K562 (cell line): ENCODE data around the gene ARPC4. TPM values are rescaled to one million over a fixed set of nuclear protein-coding genes. Genes with fewer than 3 reads are reported as not detected.

ENCODE experiments used
- ATAC-seq: fragments of 200-7000 bp; cut with Tn5 transposase; 3 replicates; pipeline ENCODE4 v1.9.1; 2020; ENCODE audit warnings: moderate library complexity
- BruUV-seq: library from RNA; stranded (reverse); fragments of 400-500 nt; replicated peaks from 2 replicates; lab custom pipeline; 2021; lab: Mats Ljungman, UMichigan
- CTCF ChIA-PET: fragments of 300-600 bp; formaldehyde crosslinking; extraction: SDS; loops from one replicate; lab custom pipeline; 2021; ENCODE audit warnings: low intra/inter-chr PET ratio; lab: Yijun Ruan, JAX
- POLR2A ChIA-PET: fragments of 300-600, 350-650 bp; sonication (Branson Sonifier 250); formaldehyde crosslinking; extraction: SDS; loops from one replicate; lab custom pipeline; 2021; ENCODE audit warnings: antibody characterized with exemption, inconsistent platforms; lab: Yijun Ruan, JAX
- DNase-seq, 4 experiments: peaks; one replicate each; pipeline versions ENCODE4 v3.0.0 to v3.0.0-alpha.2; 2011 to 2018; ENCODE audit warnings: low spot score in 3 of 4, mixed read lengths in 3 of 4; ENCODE audit errors: extremely low read depth in 1 of 4
- FAIRE-seq: peaks from 2 replicates; lab custom pipeline; 2011; peaks lifted over from hg19 to GRCh38; lab: Jason Lieb, UNC
- H2AFZ ChIP-seq: 2 replicates; pipeline ENCODE4 v1.6.0; 2011; ENCODE audit warnings: low read depth, low read length, control low read depth, inconsistent platforms
- H3K27ac ChIP-seq: fragments of 200-600 bp; 3 replicates; pipeline ENCODE4 v1.8.0; 2011; ENCODE audit warnings: low read depth, mild to moderate bottlenecking, control low read depth, inconsistent platforms, low read length, moderate library complexity, mixed read lengths; ENCODE audit errors: extremely low read depth
- H3K27me3 ChIP-seq, 2 experiments: fragments of 300-600 bp in 1 of 2; 2 replicates in 1 of 2; 3 replicates in 1 of 2; pipeline versions ENCODE4 v1.6.0 to v1.8.0; 2011; ENCODE audit warnings: inconsistent platforms in 2 of 2, low read length in 2 of 2, mild to moderate bottlenecking in 1 of 2, mixed read lengths in 1 of 2, moderate library complexity in 1 of 2; ENCODE audit not compliant: control insufficient read depth in 2 of 2, insufficient read depth in 2 of 2
- H3K36me3 ChIP-seq: fragments of 300-600 bp; 3 replicates; pipeline ENCODE4 v1.8.0; 2011; ENCODE audit warnings: mild to moderate bottlenecking, low read length, inconsistent platforms; ENCODE audit not compliant: control insufficient read depth, insufficient read depth
- H3K4me1 ChIP-seq, 2 experiments: fragments of 200-600 bp in 1 of 2; replicated peaks in 1 of 2; 2 replicates in 1 of 2; 3 replicates in 1 of 2; pipeline versions ENCODE4 v1.5.1 to v1.8.0; 2011; ENCODE audit warnings: inconsistent platforms in 2 of 2, low read length in 2 of 2, mild to moderate bottlenecking in 1 of 2, mixed read lengths in 1 of 2, moderate library complexity in 1 of 2; ENCODE audit not compliant: control insufficient read depth in 2 of 2, insufficient read depth in 2 of 2
- H3K4me2 ChIP-seq: 2 replicates; pipeline ENCODE4 v1.6.1; 2011; ENCODE audit warnings: low read length, control low read depth, inconsistent platforms, mixed read lengths; ENCODE audit not compliant: insufficient read depth
- H3K4me3 ChIP-seq: fragments of 200-600 bp; sonication (generic), shearing (Covaris generic); 2 replicates; pipeline ENCODE4 v1.5.1; 2016; ENCODE audit warnings: control low read depth, inconsistent platforms
- H3K79me2 ChIP-seq: fragments of 200-600 bp; 3 replicates; pipeline ENCODE4 v1.8.0; 2011; ENCODE audit warnings: low read length, inconsistent platforms; ENCODE audit not compliant: control insufficient read depth, insufficient read depth
- H3K9ac ChIP-seq, 2 experiments: 2 replicates each; pipeline versions ENCODE4 v1.6.0 to v1.6.1; 2011; ENCODE audit warnings: low read depth in 2 of 2, low read length in 2 of 2, control low read depth in 1 of 2, inconsistent platforms in 1 of 2, mild to moderate bottlenecking in 1 of 2, mixed read lengths in 1 of 2; ENCODE audit not compliant: insufficient read depth in 1 of 2
- H3K9me1 ChIP-seq: one replicate; pipeline ENCODE4 v1.6.0; 2011; ENCODE audit warnings: inconsistent platforms, mild to moderate bottlenecking, low read length, moderate library complexity; ENCODE audit not compliant: control insufficient read depth, insufficient read depth
- H3K9me3 ChIP-seq: replicated peaks from 2 replicates; pipeline ENCODE4 v1.5.1; 2011; ENCODE audit warnings: low read depth, low read length, inconsistent platforms; ENCODE audit not compliant: control insufficient read depth, insufficient read depth
- H4K20me1 ChIP-seq: replicated peaks from 2 replicates; pipeline ENCODE4 v1.6.1; 2011; ENCODE audit warnings: low read length, inconsistent platforms, mixed read lengths; ENCODE audit not compliant: control insufficient read depth, insufficient read depth
- ATF7 ChIP-seq: fragments of 450-650 bp; IDR thresholded peaks from 2 replicates; pipeline ENCODE4 v1.7.1; 2014; ENCODE audit warnings: mild to moderate bottlenecking, moderate library complexity
- ELF1 ChIP-seq: fragments of 200-800 bp; sonication (Bioruptor generic); IDR thresholded peaks from 2 replicates; pipeline ENCODE4 v1.6.1; 2016; ENCODE audit warnings: missing genetic modification characterization, missing compliant biosample characterization
- HIVEP1 ChIP-seq: fragments of 250-450 bp; sonication (Bioruptor Pico); IDR thresholded peaks from 2 replicates; pipeline ENCODE4 v1.4.0; 2020; ENCODE audit warnings: mild to moderate bottlenecking
- HMGN3 ChIP-seq: IDR thresholded peaks from 2 replicates; pipeline ENCODE4 v1.6.1; 2011; ENCODE audit warnings: borderline replicate concordance, low read depth, mild to moderate bottlenecking, mixed read lengths, low read length; ENCODE audit not compliant: insufficient read length; ENCODE audit errors: extremely low read depth
- KAT8 ChIP-seq: fragments of 450-650 bp; IDR thresholded peaks from 2 replicates; pipeline ENCODE4 v1.6.1; 2016; ENCODE audit warnings: low read depth, mild to moderate bottlenecking
- LEF1 ChIP-seq: fragments of 450-650 bp; IDR thresholded peaks from 2 replicates; pipeline ENCODE4 v1.6.1; 2016; ENCODE audit warnings: mild to moderate bottlenecking
- NRF1 ChIP-seq, 2 experiments: fragments of 450-650 bp; IDR thresholded peaks in 1 of 2; conservative IDR thresholded peaks in 1 of 2; 2 replicates each; pipeline ENCODE4 v1.6.1; 2014; ENCODE audit warnings: mild to moderate bottlenecking in 2 of 2
- POLR2AphosphoS5 ChIP-seq: IDR thresholded peaks from 2 replicates; pipeline ENCODE4 v1.6.1; 2011; ENCODE audit warnings: mild to moderate bottlenecking, low read depth, low read length, moderate library complexity; ENCODE audit not compliant: control insufficient read depth, insufficient read depth
- SRSF3 ChIP-seq: fragments of 200-400 bp; formaldehyde crosslinking; IDR thresholded peaks from 2 replicates; pipeline ENCODE4 v1.6.1; 2016; ENCODE audit warnings: mild to moderate bottlenecking, low read length, moderate library complexity; ENCODE audit not compliant: insufficient read depth
- ZBTB8A ChIP-seq: fragments of 450-650 bp; IDR thresholded peaks from 2 replicates; pipeline ENCODE4 v1.6.1; 2018; ENCODE audit warnings: mild to moderate bottlenecking, moderate library complexity; ENCODE audit not compliant: partially characterized antibody
- ZNF121 ChIP-seq: sonication (generic); formaldehyde crosslinking; conservative IDR thresholded peaks from 2 replicates; pipeline ENCODE4 v1.8.0; 2022; ENCODE audit warnings: missing genetic modification reagents
- ZNF217 ChIP-seq: sonication (generic); formaldehyde crosslinking; IDR thresholded peaks from 2 replicates; pipeline ENCODE4 v1.8.0; 2022; ENCODE audit warnings: mild to moderate bottlenecking, missing genetic modification reagents
- ZNF24 ChIP-seq: fragments of 450-650 bp; IDR thresholded peaks from 2 replicates; pipeline ENCODE4 v1.6.1; 2016
- ZNF436 ChIP-seq: fragments of 250-450, 450-650 bp; sonication (Bioruptor Pico); formaldehyde crosslinking; IDR thresholded peaks from 2 replicates; pipeline ENCODE4 v1.7.0; 2020; ENCODE audit warnings: mild to moderate bottlenecking
- WGBS: fragments of 100-300 bp; shearing (Covaris generic); methylation state at CpG from one replicate; pipeline ENCODE4 v1.1.6; 2016; ENCODE audit warnings: low coverage, mixed read lengths; ENCODE audit not compliant: insufficient coverage; ENCODE audit errors: missing lambda C conversion rate; 5-methylcytosine and 5-hydroxymethylcytosine counted together
- in situ Hi-C: fragments of 300-500 bp; cut with MboI; formaldehyde crosslinking; loops from 4 replicates; pipeline ENCODE4 v1.15.0; 2018; ENCODE audit warnings: inconsistent platforms, mixed read lengths
- intact Hi-C: fragments of 100-400 bp; cut with micrococcal nuclease; formaldehyde crosslinking; loops from 2 replicates; pipeline ENCODE4 v1.14.2; 2022
- polyA plus RNA-seq, 8 experiments: library from polyadenylated mRNA; depleted of rRNA in 4 of 8; stranded (reverse) in 5 of 8; unstranded in 3 of 8; fragments of >200 nt; fragmentation: Nextera tagmentation in 2 of 8; fragmentation: Illumina TruSeq in 1 of 8; extraction: Ambion mirVana in 2 of 8; extraction: Trizol in 1 of 8; gene quantifications; 2 replicates each; pipeline versions ENCODE4 v1.2.1 to v1.2.3, GENCODE V29; 2011 to 2014; ENCODE audit warnings: inconsistent platforms in 1 of 8, missing spikeins in 1 of 8
- total RNA-seq, 7 experiments: library from RNA; depleted of rRNA in 6 of 7; stranded (reverse); fragments of >200 nt in 6 of 7; fragmentation: Illumina TruSeq in 2 of 7; extraction: Trizol in 2 of 7; gene quantifications; 2 replicates each; pipeline versions ENCODE4 v1.2.1 to v1.2.3, GENCODE V29; 2011 to 2021; ENCODE audit warnings: low replicate concordance in 1 of 7
- TF ChIP-seq, protein P1 (sequence below): sonication (generic); formaldehyde crosslinking; IDR thresholded peaks from 2 replicates; pipeline ENCODE4 v1.9.0; 2022; ENCODE audit warnings: mild to moderate bottlenecking, missing genetic modification reagents

Gene ARPC4
- total and polyA plus RNA-seq, 9 of the 15 experiments (the other 6 are each of a cell fraction or from before 2014, with no cell fraction given) = 20.1 to 153 (median 119) TPM

DNA sequence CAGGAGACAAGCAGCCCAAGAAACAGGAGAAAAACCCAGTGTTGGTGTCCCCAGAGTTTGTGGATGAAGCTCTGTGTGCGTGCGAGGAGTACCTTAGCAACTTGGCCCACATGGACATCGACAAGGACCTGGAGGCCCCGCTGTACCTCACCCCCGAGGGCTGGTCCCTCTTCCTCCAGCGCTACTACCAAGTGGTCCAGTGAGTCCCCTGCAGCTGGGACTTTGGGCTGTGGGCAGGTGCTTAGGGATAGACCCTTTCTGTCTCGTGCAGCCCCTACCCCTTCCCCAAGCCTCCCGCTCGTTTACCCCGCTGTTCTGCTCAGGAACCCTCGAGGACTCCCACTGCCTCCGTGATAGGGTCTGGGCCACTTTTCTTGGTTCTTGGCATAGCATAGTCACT is 27.7 kb downstream of the ARPC4 start:
- 91% methylated on average over 11 of the region's 12 CpGs for whole genome bisulfite sequencing
- Histone ChIP-seq H3K4me3 (no peak overlapping the region), H3K27me3 (no peaks in the 10 kb centered on the region), H3K4me1 (peaks cover 0 to 1% of the 10 kb centered on the region in 2 experiments; a peak in 2 of 5 replicates), H3K4me2 (no peak overlapping the region), H3K27ac (no peak overlapping the region; the same call in 2 of the 3 replicates), H3K9me1 (peaks cover 3% of the 10 kb centered on the region), H4K20me1 (no peaks in the 10 kb centered on the region; the same call in 1 of the 2 replicates), H3K9me3 (no peaks in the 10 kb centered on the region), H3K9ac (peak overlapping the region in 1 of 2 experiments; percentile 31; a peak in 2 of 4 replicates), H3K79me2 (no peaks in the 10 kb centered on the region), H2AFZ (no peak overlapping the region), H3K36me3 (peaks cover 41% of the 10 kb centered on the region)
- in situ Hi-C loops (no loop called here), intact Hi-C loops (no loop called here)
- CTCF ChIA-PET = no interaction called here
- no peak for TF ChIP-seq HIVEP1 (CRISPR knock-in tag)
- TF ChIP-seq LEF1 = no peak
- TF ChIP-seq SRSF3 = no peak
- 0 out of 2 replicates have a peak, but pooled peaks have one; percentile 25 for TF ChIP-seq POLR2AphosphoS5
- no peak for TF ChIP-seq NRF1 (conservative IDR thresholded peaks at IDR 0.05 in 1 of 2, IDR thresholded peaks at IDR 0.05 in 1 of 2)
- TF ChIP-seq ZBTB8A = no peak
- TF ChIP-seq KAT8 = no peak
- no peak for TF ChIP-seq ZNF24
- TF ChIP-seq ATF7 = no peak
- TF ChIP-seq ZNF121 (CRISPR knock-in tag) = no peak
- TF ChIP-seq ELF1 (tag) = no peak
- no peak for TF ChIP-seq ZNF436
- TF ChIP-seq ZNF217 (CRISPR knock-in tag) = no peak
- TF ChIP-seq, protein P1, sequence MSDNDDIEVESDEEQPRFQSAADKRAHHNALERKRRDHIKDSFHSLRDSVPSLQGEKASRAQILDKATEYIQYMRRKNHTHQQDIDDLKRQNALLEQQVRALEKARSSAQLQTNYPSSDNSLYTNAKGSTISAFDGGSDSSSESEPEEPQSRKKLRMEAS (CRISPR knock-in tag) = peak; percentile 21; the same call in 1 of the 2 replicates
- TF ChIP-seq HMGN3 = no peak
- ATAC-seq = peak; percentile 4; the same call in 2 of the 3 replicates
- no peak for FAIRE-seq
- no peak for DNase-seq
- POLR2A ChIA-PET = interaction anchor here (0.7 to 2.6 kb wide), 3 partner anchors 12 to 17 kb away, joined by 3 to 7 read pairs (median 4); no protein-coding TSS in a partner anchor
- BruUV-seq = no TSS peak
